HG02840 (cell line): ENCODE results near the gene VPS9D1.
A peak's percentile ranks its signal among the peaks of the same experiment; 100 is the strongest.
"Not testable (repeated sequence)": the region's sequence is repeated elsewhere in the genome, so short reads cannot be mapped to it uniquely, and the experiment has no call there.

Source experiments
- ATAC-seq: cut with Tn5 transposase; IDR thresholded peaks from one replicate; pipeline ENCODE4 v1.9.1; 2021; ENCODE audit warnings: mild to moderate bottlenecking, moderate library complexity, moderate number of reproducible peaks; ENCODE audit not compliant: unreplicated experiment, low FRiP score

Gene VPS9D1

DNA sequence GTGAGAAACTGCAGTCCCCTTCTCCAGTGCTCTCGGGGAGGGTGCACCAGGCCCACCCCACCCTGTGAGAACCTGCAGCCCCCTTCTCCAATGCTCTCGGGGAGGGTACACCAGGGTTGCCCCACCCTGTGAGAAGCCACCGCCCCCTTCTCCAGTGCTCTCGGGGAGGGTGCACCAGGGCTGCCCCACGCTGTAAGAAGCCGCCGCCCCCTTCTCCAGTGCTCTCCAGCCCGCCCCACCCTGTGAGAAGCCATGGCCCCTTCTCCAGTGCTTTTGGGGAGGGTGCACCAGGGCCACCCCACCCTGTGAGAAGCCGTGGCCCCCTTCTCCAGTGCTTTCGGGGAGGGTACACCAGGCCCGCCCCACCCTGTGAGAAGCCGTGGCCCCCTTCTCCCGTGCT lies 50.9 kb downstream of the VPS9D1 start:
- no peak for ATAC-seq

DNA sequence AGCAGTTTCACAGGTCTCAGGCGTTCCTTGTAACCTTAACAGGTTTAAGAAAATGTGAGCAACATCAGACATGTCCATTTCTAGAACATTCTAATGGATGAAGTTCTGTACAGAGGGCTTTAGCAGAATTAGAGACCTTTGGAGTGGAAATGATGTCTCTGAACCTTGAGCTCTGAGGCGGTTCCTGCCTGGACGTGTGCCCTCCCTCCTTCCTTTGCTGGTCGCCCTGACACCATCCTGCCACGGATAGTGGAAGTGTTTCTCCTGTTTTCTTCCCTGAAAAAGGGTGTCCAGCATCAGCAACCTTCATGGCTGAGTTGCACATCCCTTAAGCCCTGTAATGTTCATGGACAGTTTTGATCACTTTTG lies 51.9 kb downstream of the VPS9D1 start:
- ATAC-seq, result no peak

DNA sequence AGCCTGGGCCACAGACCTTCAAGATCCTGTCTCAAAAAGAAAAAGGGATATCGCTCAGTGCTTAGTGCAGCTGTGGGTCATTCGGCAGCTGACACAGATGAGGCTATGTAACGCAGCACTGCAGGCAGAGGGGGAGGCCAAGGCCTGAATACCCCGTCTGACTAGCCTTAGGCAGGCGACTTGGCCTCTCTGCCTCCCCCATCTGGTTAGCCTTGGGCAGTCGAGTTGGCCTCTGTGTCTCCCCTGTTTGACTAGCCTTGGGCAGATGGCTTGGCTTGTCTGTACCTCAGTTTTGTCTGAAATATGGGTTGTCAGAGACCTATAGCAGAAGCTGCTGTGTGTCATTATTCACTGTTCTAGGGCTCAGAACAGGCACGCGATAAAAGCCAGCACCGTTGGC lies 53.1 kb downstream of the VPS9D1 start:
- ATAC-seq, result no peak

DNA sequence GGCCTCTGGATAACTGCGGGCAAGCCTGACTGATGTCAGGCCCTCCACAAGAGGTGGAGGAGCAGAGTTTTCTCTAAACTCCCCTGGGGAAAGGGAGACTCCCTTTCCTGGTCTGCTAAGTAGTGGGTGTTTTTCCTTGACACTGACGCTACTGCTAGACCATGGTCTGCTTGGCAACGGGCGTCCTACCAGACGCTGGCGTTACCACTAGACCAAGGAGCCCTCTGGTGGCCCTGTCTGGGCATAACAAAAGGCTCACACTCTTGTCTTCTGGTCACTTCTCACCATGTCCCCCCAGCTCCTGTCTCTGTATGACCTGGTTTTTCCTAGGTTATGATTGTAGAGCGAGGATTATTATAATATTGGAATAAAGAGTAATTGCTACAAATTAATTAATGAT lies 53.7 kb downstream of the VPS9D1 start:
- not testable (repeated sequence) for ATAC-seq

DNA sequence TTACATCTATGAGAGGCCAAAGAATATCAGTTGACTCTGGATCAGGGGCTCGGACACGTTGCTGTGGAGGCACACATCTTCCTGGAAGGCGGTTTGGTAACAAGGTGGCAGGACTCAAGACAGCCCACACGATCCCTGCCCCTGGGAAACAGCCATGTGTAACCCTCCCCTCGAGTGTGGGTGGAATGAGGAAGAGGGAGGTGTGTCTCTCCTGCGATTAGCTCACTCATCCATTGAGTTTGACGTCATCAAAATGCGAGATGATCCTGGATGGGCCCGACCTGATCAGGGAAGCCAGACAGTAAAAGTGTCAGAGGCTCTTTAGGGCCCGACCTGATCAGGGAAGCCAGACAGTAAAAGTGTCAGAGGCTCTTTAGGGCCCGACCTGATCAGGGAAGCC lies 56.5 kb downstream of the VPS9D1 start:
- ATAC-seq, result not testable (repeated sequence)

DNA sequence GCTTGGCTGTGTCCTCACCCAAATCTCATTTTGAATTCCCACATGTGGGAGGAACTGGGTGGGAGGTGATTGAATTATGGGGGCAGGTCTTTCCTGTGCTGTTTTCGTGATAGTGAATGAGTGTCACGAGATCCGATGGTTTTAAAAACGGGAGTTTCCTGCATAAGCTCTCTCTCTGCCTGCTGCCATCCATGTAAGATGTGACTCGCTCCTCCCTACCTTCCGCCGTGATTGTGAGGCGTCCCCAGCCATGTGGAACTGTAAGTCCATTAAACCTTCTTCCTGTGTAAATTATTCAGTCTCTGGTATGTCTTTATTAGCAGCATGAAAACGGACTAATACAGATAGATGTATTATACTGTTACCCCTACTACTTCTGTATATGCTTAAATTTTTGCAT lies 59.5 kb downstream of the VPS9D1 start:
- no peak for ATAC-seq

DNA sequence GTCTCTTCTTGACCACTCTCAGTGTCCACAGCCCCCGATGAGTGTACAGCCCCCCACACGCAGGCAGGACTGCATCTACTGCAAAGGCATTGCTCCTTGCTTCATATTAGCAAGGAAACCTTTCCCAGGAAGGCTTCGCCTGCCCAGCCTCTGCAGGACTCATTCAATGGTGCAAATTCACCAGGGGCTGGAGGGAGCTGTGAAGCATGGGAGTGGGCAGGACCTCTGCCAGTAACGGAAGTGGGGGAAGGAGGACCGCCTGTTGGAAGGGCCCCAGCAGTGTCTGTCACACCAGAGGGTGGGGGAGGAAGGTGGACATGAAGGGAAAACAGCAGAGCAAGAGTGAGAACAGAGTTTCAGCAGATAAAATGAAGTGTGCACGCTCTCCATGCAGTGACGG lies 60.6 kb downstream of the VPS9D1 start:
- ATAC-seq, result no peak

DNA sequence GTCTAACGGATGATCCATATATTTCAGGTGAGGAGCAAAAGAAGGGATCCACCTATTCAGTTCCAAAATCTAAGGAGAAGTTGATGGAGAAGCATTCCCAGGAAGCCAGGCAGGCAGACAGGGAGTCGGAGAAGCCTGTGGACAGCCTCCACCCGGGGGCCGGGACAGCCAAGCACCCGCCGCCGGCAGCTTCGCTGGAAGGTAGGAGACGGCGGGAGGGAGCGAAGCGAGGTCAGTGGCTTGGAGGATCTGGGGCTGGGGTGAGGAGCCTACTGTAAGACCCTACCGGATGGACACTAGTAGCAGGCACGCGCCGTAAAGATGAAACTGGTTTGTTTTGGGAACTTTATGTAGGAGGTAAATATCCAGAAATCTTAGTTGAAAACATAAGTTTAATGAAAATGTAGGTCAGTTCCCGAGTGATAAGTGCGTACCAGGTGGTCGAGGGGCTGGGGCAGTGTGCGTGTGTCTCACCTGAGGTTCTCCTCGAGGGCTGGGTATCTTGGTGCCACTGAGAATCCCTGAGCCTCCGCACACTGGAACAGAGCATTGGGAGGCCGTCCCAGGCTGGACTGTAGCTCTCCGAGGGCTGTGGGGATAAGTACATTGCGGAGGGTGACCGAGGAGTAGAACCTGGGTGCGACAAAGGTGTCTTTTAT lies 62.3 kb downstream of the VPS9D1 start:
- ATAC-seq, result no peak

DNA sequence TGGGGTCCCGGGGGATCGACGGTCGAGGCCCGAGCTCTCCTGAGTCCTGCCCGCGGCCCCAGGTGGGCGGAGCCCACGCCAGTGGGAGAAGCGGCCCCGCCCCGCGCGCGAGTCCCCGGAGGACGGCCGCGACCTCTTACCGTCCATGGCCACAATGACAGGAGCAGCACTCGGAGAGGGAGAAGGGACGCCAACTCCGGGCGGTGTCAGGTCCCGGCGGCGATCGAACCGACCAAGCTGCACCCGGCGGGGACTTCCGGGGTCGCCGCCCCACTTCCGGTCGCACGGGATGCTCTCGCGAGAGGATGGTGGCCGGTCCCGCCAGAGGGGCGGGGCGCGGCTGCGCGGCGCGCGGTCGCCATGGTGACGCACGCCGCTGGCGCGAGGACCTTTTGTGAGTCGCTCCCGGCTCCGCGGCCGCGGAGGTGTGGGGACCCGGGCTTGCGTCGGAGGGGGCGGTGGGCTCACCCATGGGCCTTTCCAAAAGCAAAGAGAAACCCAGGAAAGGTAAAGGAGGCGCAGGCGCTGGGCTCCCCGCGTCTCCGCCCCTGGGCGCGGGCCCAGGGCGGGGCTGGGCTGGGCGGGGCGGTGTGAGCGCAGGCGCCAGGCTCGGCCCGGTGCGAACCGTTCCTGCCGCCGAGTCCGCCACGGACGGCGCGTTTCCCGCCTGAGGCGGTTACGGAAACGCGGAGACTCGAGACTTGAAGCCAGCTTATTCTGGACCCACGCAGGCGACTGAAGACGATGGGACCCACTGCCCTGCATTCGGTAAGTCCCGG lies 63.1 kb downstream of the VPS9D1 start, which contains the start of the genes CHMP1A and SPATA33:
TSS of gene CHMP1A (minus strand) at position 267 of the 779 bp plus-strand sequence. CDS start at position 147, 120 bp downstream.
TSS of gene SPATA33 (plus strand) at position 395 of the 779 bp plus-strand sequence. CDS start at position 471, 76 bp downstream.
- peak; percentile 92 for ATAC-seq
